Left cardiac atrium (tissue), 4 donors: Measurements from ENCODE around the gene APLF. TPM values are rescaled to one million over a fixed set of nuclear protein-coding genes. Genes with fewer than 3 reads are reported as not detected.
"Not testable (repeated sequence)": the region's sequence is repeated elsewhere in the genome, so short reads cannot be mapped to it uniquely, and the experiment has no call there.

Experiments
- ATAC-seq, 2 donors: fragments of 200-7000 bp; cut with Tn5 transposase; one replicate each; pipeline ENCODE4 v1.9.1; 2020; ENCODE audit warnings: mild to moderate bottlenecking in 2 of 2, moderate library complexity in 2 of 2
- DNase-seq: peaks from one replicate; pipeline ENCODE4 v3.0.0-alpha.2; 2020
- intact Hi-C, 2 donors: fragments of 100-400 bp; cut with DNase I; formaldehyde crosslinking; loops; one replicate each; pipeline versions ENCODE4 v1.14.1 to v1.15.1; 2022 to 2023
- total RNA-seq, 2 donors: library from RNA; stranded (reverse); fragmentation: NEBNext Ultra II Directional; extraction: Animal tissue kit (Norgen Biotek cat#: 25700); gene quantifications; one replicate each; pipeline ENCODE4 v1.2.1, GENCODE V29; 2021
- donor health status: DM: no; HTN: yes; CAD: no.
- donor health status: DM: no; HTN: yes; CAD: no; lungs with severe emphysema.
- donor health status: DM: yes; HTN: yes; CAD: no.
- donor health status: Dilated cardiomyopathy.

Gene APLF
- total RNA-seq, 2 donors from 2014 or later: 4.6 to 5.5 TPM

DNA sequence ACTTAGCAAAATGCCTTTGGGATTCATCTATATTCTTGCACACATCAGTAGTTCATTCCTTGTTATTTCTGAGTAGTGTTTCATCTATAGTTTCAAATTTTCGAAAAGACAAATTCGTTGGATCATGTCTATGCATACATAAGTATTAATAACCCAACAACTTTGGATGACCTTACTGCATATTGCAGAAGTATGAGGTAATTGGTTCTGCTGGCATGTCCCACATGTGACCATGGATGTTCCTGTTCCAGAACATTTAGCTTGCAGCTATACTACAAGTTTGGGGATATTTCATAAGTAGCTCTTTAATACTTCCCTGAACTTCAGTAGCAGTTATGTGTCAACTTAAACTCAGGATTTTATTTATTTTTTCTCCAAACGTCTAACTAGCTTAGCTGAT lies 44.9 kb downstream of the APLF start:
- intact Hi-C loops: no loop called here
- ATAC-seq (no peak), DNase-seq (no peak)

- ATAC-seq (no peak), DNase-seq (no peak)
- intact Hi-C loops: no loop called here
Observed at GRCh38 chr2:68512966-68513365, 45.6 kb downstream of the APLF start.

DNA sequence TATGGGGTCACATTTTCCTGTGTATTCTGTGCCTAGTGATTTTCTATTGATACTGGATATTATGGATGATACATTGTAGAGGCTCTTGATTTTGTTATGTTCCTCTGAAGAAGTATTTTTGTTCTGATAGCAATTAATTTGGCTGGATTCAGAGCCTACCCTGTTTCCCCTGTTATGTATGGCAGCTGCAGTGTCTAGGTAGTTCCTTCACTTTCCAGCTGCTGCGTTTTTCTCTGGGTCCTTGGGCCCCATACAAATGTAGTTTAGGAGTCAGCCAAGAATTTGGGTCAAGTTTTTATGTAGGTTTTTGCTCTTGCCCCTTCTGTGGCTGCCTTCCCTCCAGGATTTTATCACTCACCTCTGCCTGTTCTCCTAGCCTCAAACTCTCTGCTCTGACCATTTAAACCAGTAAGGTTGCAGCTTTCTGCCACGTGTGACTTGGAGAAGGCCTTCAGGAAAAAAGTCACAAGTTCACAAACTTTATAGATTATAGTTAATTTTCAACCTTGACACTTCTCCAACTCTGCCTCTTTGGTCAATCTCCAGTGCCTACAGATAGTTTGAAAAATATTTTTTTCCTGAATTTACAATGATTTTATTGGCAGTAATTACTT lies 47.0 kb downstream of the APLF start:
- no peak for DNase-seq
- no peak for ATAC-seq
- intact Hi-C loops: no loop called here

DNA sequence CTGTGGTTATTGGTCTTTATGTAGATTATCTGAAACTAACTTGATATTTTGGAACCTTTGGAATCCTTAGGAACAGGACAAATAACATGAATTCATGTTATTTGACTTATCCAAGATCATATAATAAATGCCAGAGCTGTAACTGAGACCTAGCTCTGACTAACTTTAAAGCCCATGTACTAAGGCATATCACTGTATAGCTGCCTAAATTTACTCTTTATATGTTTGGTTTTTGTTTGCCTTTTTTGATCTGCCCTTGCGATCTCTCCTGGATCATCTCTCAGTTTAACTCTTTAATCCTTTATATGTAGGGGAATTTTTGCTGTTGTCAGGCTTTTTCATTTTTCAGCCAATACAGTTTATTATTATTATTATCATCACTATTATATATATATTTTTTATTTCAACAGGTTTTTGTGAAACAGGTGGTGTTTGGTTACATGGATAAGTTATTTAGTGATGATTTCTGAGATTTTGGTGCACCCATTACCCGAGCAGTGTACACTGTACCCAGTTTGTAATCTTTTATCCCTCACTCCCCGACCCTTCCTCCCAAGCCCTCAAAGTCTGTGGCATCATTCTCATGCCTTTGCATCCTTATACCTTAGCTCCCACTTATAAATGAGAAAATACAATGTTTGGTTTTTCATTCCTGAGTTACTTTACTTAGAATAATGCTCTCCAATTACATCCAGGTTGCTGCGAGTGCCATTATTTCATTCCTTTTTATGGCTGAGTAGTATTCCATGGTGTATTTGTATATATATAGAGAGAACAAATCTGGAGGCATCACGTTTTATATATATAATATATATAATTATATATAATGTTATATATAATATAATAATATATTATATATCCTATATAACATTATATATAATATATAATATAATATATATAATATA lies 48.9 kb downstream of the APLF start:
- no peak for ATAC-seq
- DNase-seq: no peak
- intact Hi-C loops: no loop called here

- no peak for ATAC-seq
- intact Hi-C loops: no loop called here
Observed at GRCh38 chr2:68519236-68519635, 51.9 kb downstream of the APLF start.

DNA sequence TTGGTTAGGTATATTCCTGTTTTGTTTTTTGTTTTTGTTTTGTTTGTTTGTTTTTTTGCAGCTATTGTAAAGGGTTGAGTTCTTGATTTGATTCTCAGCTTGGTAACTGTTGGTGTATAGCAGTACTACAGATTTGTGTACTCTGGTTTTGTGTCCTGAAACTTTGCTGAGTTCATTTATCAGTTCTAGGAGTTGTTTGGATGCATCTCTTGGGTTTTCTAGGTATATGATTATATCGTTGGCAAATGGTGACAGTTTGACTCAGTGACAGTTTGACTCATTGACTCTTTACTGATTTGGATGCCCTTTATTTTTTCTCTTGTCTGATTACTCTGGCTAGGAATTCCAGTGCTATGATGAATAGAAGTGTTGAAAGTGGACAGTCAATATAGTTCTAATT lies 53.7 kb downstream of the APLF start:
- DNase-seq (no peak), ATAC-seq (no peak)
- intact Hi-C loops: no loop called here

More at GRCh38 chr2:68519236-68519635, 51.9 kb downstream of the APLF start:
- no peak for DNase-seq

GRCh38 chr2:68526943-68527342 lies 59.6 kb downstream of the APLF start:
- ATAC-seq, DNase-seq, intact Hi-C loops: not testable (repeated sequence)

DNA sequence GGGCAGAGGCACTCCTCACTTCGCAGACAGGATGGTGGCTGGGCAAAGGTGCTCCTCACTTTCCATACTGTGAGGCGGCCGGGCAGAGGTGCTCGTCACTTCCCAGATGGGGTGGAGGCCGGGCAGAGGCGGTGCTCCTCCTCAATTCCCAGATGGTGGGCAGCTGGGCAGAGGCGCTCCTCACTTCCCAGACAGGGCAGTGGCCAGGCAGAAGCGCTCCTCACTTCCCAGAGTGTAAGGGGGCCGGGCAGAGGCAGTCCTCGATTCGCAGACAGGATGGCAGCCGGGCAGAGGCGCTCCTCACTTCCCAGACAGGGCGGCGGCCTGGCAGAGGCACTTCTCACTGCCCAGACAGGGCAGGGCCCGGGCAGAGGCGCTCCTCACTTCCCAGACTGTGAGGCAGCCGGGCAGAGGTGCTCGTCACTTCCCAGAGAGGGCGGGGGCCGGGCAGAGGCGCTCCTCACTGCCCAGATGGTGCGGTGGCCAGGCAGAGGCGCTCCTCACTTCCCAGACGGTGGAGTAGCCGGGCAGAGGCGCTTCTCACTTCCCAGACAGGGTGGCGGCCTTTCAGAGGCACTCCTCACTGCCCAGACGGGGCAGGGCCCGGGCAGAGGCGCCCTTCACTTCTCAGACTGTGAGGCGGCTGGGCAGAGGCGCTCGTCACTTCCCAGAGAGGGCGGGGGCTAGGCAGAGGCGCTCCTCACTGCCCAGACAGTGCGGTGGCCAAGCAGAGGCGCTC lies 60.1 kb downstream of the APLF start:
- intact Hi-C loops, DNase-seq, ATAC-seq: not testable (repeated sequence)

GRCh38 chr2:68529156-68529555 lies 61.8 kb downstream of the APLF start:
- intact Hi-C loops, DNase-seq: not testable (repeated sequence)

DNA sequence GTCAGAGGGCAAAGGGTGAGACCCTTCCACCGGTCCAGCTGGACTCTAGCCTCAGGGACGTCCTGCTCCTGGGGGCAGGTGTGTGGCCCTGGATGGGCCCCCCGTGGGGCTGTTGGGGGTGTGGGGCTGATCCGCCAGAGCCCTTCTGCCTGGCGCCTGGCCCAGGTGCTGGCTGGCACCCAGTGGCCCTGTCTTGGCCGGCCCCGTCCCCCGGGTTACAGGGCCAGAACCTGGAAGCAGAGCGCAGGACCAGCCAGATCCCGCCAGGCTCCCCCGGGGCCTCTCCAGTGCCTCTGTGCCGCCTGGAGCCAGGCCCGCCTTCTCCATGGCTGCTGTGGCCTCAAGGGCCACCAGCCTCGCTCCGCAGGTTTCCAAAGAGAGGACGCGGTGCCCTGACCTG lies 62.3 kb downstream of the APLF start:
- intact Hi-C loops, ATAC-seq, DNase-seq: not testable (repeated sequence)

More at GRCh38 chr2:68529156-68529555, 61.8 kb downstream of the APLF start:
- not testable (repeated sequence) for ATAC-seq

DNA sequence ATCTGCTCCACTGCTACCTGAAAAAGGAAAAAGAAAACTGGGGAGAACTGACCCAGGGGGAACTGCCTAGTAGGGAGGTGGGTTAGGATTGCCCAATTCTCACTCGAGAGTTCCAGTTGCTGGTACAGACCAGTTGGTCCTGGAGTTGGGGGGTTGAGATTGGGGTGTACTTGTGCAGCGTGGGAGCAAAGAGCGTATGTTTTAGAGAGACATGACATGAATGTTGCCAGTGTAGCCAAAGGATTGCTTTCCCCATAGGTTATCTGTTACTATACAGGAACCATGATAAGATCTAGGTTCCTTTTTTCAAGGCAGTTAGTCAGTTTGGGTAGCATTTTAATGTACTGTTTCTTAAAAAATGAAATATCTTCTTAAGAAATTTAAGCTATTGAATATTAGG lies 68.6 kb downstream of the APLF start:
- intact Hi-C loops: no loop called here
- ATAC-seq (no peak), DNase-seq (no peak)

- intact Hi-C loops: no loop called here
- ATAC-seq (no peak), DNase-seq (no peak)
Observed at GRCh38 chr2:68537011-68537410, 69.6 kb downstream of the APLF start.

DNA sequence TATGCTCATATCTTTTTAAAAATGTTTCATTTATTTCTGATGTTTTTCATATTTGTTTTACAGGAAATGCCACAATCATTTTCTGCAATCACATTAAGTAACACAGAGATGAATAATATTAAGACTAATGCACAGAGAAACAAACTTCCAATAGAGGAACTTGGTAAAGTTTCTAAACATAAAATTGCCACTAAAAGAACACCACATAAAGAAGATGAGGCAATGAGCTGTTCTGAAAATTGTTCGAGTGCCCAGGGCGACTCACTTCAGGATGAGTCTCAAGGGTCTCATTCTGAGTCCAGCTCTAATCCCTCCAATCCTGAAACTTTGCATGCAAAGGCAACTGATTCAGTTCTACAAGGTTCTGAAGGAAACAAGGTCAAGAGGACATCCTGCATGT lies 70.4 kb downstream of the APLF start:
- DNase-seq (no peak), ATAC-seq (no peak)
- intact Hi-C loops: no loop called here

GRCh38 chr2:68544811-68545210 lies 77.4 kb downstream of the APLF start:
- no peak for ATAC-seq
- DNase-seq: no peak
- intact Hi-C loops: no loop called here

GRCh38 chr2:68548396-68548795 lies 81.0 kb downstream of the APLF start:
- intact Hi-C loops: no loop called here
- DNase-seq: no peak
- no peak for ATAC-seq

- intact Hi-C loops: no loop called here
- DNase-seq: no peak
Observed at GRCh38 chr2:68553098-68553497, 85.7 kb downstream of the APLF start.

GRCh38 chr2:68555425-68556206 lies 88.2 kb downstream of the APLF start:
- ATAC-seq, DNase-seq, intact Hi-C loops: not testable (repeated sequence)

More at GRCh38 chr2:68553098-68553497, 85.7 kb downstream of the APLF start:
- no peak for ATAC-seq

- DNase-seq (no peak), ATAC-seq (no peak)
- intact Hi-C loops: no loop called here
Observed at GRCh38 chr2:68556381-68556780, 89.0 kb downstream of the APLF start.

- ATAC-seq (no peak), DNase-seq (no peak)
- intact Hi-C loops: no loop called here
Observed at GRCh38 chr2:68558576-68558975, 91.2 kb downstream of the APLF start.
